Prostate gland (tissue), 2 donors: ENCODE measurements around the gene RNF141. TPM values are rescaled to one million over a fixed set of nuclear protein-coding genes. Genes with fewer than 3 reads are reported as not detected.

ENCODE experiments used
- DNase-seq: peaks from one replicate; pipeline ENCODE4 v3.0.0-alpha.2; 2019; ENCODE audit warnings: low spot score
- H3K27ac ChIP-seq, 2 donors: fragments of 200-600 bp; sonication (generic); 2 replicates each; pipeline ENCODE4 v1.5.1; 2017 to 2019
- H3K27me3 ChIP-seq: fragments of 200-600 bp; sonication (generic); replicated peaks from 2 replicates; pipeline ENCODE4 v1.5.1; 2019; ENCODE audit not compliant: insufficient read depth
- H3K36me3 ChIP-seq, 2 donors: fragments of 200-600 bp; sonication (generic); 1 replicate in 1 of 2; 2 replicates in 1 of 2; pipeline versions ENCODE4 v1.5.1 to v1.8.1; 2017 to 2019
- H3K4me1 ChIP-seq: fragments of 200-600 bp; sonication (generic); replicated peaks from 2 replicates; pipeline ENCODE4 v1.5.1; 2019
- H3K4me3 ChIP-seq, 2 donors: fragments of 200-600 bp; sonication (generic); 2 replicates each; pipeline ENCODE4 v1.5.1; 2017 to 2019
- H3K9me3 ChIP-seq: fragments of 200-600 bp; sonication (generic); 2 replicates; pipeline ENCODE4 v1.5.1; 2017
- CTCF ChIP-seq, 4 experiments: fragments of 200-600 bp in 2 of 4; fragments of 450-650 bp in 2 of 4; sonication (generic) in 2 of 4; IDR thresholded peaks; 1 replicate in 3 of 4; 2 replicates in 1 of 4; pipeline ENCODE4 v1.5.1; 2016 to 2019; ENCODE audit warnings: antibody characterized with exemption in 4 of 4, mild to moderate bottlenecking in 2 of 4, moderate library complexity in 2 of 4
- POLR2A ChIP-seq: fragments of 450-650 bp; IDR thresholded peaks from one replicate; pipeline ENCODE4 v1.6.1; 2016; ENCODE audit warnings: antibody characterized with exemption, mild to moderate bottlenecking
- POLR2AphosphoS5 ChIP-seq: sonication (generic); formaldehyde crosslinking; IDR thresholded peaks from one replicate; pipeline ENCODE4 v1.6.1; 2017; ENCODE audit warnings: antibody characterized with exemption
- WGBS: methylation state at CpG from one replicate; pipeline ENCODE4 v1.1.5; 2018; 5-methylcytosine and 5-hydroxymethylcytosine counted together
- intact Hi-C: fragments of 100-400 bp; cut with DNase I; formaldehyde crosslinking; loops from one replicate; pipeline ENCODE4 v1.14.2; 2022
- total RNA-seq, 2 donors: library from RNA; depleted of rRNA; stranded (reverse); fragments of >200 nt; gene quantifications; one replicate each; pipeline ENCODE4 v1.1.0, GENCODE V29; 2016

RNF141 gene
- total RNA-seq, 2 donors from 2014 or later = 52.9 to 66.2 TPM

DNA sequence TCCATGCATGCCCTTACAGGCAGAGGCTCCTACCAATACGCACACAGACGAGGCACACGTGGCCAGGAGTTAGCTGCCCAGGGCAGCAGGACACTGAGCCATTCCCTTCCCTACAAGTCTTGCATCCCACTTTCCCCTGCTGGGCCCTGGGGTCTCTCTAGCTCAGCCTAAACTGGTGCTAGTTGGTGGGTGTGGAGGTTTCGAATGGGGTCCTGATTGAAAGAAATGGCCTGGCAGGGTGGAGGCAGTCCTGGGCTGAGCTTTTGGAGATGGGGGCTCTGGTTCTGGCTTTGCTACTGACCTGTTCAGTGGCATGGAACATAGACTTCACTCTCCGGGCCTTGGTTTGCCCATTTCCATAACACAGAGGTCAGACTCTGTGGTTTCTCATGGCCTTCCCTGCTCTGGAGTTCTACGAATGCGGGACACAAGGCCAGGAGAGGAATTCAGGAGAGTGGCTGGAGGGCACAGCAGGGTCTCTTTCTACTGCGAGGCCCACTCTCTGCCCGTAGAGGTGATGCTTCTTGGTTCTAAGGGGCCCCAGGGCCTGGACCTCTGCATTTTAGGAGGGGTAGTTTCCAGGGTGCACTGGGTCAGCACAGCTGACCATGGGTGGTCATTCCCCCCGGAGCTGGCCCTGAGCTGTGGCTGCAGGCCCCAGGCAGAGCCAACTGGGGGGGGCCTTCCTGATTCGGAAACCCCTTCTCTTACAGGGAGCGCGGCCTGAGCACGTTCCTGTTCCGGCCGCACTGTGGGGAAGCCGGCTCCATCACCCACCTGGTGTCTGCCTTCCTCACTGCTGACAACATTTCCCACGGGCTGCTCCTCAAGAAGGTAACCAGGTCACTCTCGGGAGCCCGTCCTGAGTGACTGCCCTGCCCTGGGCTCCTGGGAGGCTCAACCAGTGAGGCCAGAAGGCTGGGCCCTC, 40.0 kb downstream of the RNF141 start:
- TF ChIP-seq POLR2AphosphoS5 (no peak), POLR2A (no peak), CTCF (IDR thresholded peaks at IDR 0.05) (no peak)
- WGBS = 91% methylated on average over 20 of the region's 20 CpGs
- Histone ChIP-seq H3K27ac (no peak overlapping the region), H3K36me3 (peaks cover 0 to 11% of the 10 kb centered on the region in 2 donors), H3K4me1 (no peaks in the 10 kb centered on the region), H3K9me3 (no peaks in the 10 kb centered on the region), H3K27me3 (no peaks in the 10 kb centered on the region), H3K4me3 (no peak overlapping the region)
- DNase-seq = no peak
- intact Hi-C loops = no loop called here

GRCh38 chr11:10499874-10500601, 40.9 kb downstream of the RNF141 start:
- Histone ChIP-seq H3K4me1 (no peaks in the 10 kb centered on the region), H3K36me3 (peaks cover 0 to 11% of the 10 kb centered on the region in 2 donors), H3K27me3 (no peaks in the 10 kb centered on the region), H3K9me3 (no peaks in the 10 kb centered on the region), H3K4me3 (no peak overlapping the region), H3K27ac (no peak overlapping the region)
- intact Hi-C loops = no loop called here
- 92% methylated on average over 15 of the region's 15 CpGs for WGBS
- TF ChIP-seq POLR2A (no peak), POLR2AphosphoS5 (no peak), CTCF (IDR thresholded peaks at IDR 0.05) (no peak)
- no peak for DNase-seq

- no peaks in the 10 kb centered on the region for H3K9me3 ChIP-seq
- H3K4me3 ChIP-seq = no peak overlapping the region
- peaks cover 0 to 11% of the 10 kb centered on the region in 2 donors for H3K36me3 ChIP-seq
- DNase-seq = no peak
- H3K27ac ChIP-seq = no peak overlapping the region
- no peaks in the 10 kb centered on the region for H3K4me1 ChIP-seq
- H3K27me3 ChIP-seq = no peaks in the 10 kb centered on the region
- WGBS = 81% methylated on average over 5 of the region's 5 CpGs
- TF ChIP-seq POLR2AphosphoS5 = no peak
- TF ChIP-seq CTCF (IDR thresholded peaks at IDR 0.05) = no peak
- no peak for TF ChIP-seq POLR2A
- intact Hi-C loops = no loop called here
These were observed 41.5 kb downstream of the RNF141 start for GRCh38 chr11:10499452-10499851.

GRCh38 chr11:10498426-10499250, 42.3 kb downstream of the RNF141 start:
- WGBS = 82% methylated on average over 9 of the region's 10 CpGs
- H3K4me1 ChIP-seq = no peaks in the 10 kb centered on the region
- H3K36me3 ChIP-seq = peaks cover 0 to 7% of the 10 kb centered on the region in 2 donors
- DNase-seq = no peak
- H3K4me3 ChIP-seq = no peak overlapping the region
- intact Hi-C loops = no loop called here
- no peaks in the 10 kb centered on the region for H3K9me3 ChIP-seq
- H3K27me3 ChIP-seq = no peaks in the 10 kb centered on the region
- H3K27ac ChIP-seq = no peak overlapping the region
- TF ChIP-seq POLR2AphosphoS5 (no peak), POLR2A (no peak), CTCF (IDR thresholded peaks at IDR 0.05) (no peak)
